ENCODE measurements around the gene TSPAN3.
A peak's percentile ranks its signal among the peaks of the same experiment; 100 is the strongest.

The TSPAN3 gene

GRCh38 chr15:77096541-77096940 is 25.6 kb upstream of the TSPAN3 start:
- no peak for DNase-seq
- no peaks in the 10 kb centered on the region for H3K9me3 Mint-ChIP-seq
- H3K4me1 Mint-ChIP-seq (ENCODE audit: low read depth), result no peaks in the 10 kb centered on the region
- no peak overlapping the region for H3K27ac Mint-ChIP-seq
- no peaks in the 10 kb centered on the region for H3K36me3 Mint-ChIP-seq (ENCODE audit: low read depth)
- H3K27me3 Mint-ChIP-seq, result no peaks in the 10 kb centered on the region
- H3K4me3 Mint-ChIP-seq, result no peak overlapping the region

- H3K4me3 Mint-ChIP-seq, result no peak overlapping the region
- no peaks in the 10 kb centered on the region for H3K27me3 Mint-ChIP-seq
- no peaks in the 10 kb centered on the region for H3K9me3 Mint-ChIP-seq
- H3K27ac Mint-ChIP-seq, result no peak overlapping the region
- no peaks in the 10 kb centered on the region for H3K36me3 Mint-ChIP-seq (ENCODE audit: low read depth)
- DNase-seq, result no peak
- no peaks in the 10 kb centered on the region for H3K4me1 Mint-ChIP-seq (ENCODE audit: low read depth)
Measured at GRCh38 chr15:77096138-77096537, 25.2 kb upstream of the TSPAN3 start.

- Mint-ChIP-seq H3K36me3 (ENCODE audit: low read depth) (no peaks in the 10 kb centered on the region), H3K9me3 (no peaks in the 10 kb centered on the region), H3K27me3 (no peaks in the 10 kb centered on the region), H3K4me1 (ENCODE audit: low read depth) (no peaks in the 10 kb centered on the region), H3K4me3 (no peak overlapping the region), H3K27ac (no peak overlapping the region)
- DNase-seq, result no peak
Measured at GRCh38 chr15:77094397-77095030, 23.6 kb upstream of the TSPAN3 start.

DNA sequence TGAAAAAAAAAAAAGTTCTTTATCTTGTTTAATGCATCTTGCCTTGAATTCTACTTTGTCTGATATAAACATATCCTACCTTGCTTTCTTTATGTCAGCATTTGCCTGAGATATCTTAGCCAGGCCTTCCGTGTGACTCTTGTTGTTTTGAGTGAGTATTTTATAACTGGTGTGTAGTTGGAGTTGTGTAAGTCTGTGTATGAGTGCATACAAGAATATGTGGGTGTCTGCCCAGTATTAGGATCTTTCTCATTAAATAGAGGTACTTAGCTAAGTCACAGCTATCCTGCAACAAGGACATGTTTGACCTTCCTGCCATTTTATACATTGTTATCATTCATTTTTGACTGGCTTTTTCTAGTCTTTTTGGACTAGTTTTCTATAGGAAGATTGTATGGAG is 22.5 kb upstream of the TSPAN3 start:
- H3K4me1 Mint-ChIP-seq (ENCODE audit: low read depth), result no peaks in the 10 kb centered on the region
- H3K4me3 Mint-ChIP-seq, result no peak overlapping the region
- no peak for DNase-seq
- H3K27ac Mint-ChIP-seq, result no peak overlapping the region
- no peaks in the 10 kb centered on the region for H3K9me3 Mint-ChIP-seq
- no peaks in the 10 kb centered on the region for H3K27me3 Mint-ChIP-seq
- no peaks in the 10 kb centered on the region for H3K36me3 Mint-ChIP-seq (ENCODE audit: low read depth)

GRCh38 chr15:77091097-77091496 is 20.2 kb upstream of the TSPAN3 start:
- no peak for DNase-seq
- Mint-ChIP-seq H3K27ac (no peak overlapping the region), H3K36me3 (ENCODE audit: low read depth) (no peaks in the 10 kb centered on the region), H3K4me1 (ENCODE audit: low read depth) (no peaks in the 10 kb centered on the region), H3K9me3 (no peaks in the 10 kb centered on the region), H3K4me3 (no peak overlapping the region), H3K27me3 (no peaks in the 10 kb centered on the region)

- DNase-seq, result no peak
- Mint-ChIP-seq H3K4me3 (no peak overlapping the region), H3K9me3 (no peaks in the 10 kb centered on the region), H3K27me3 (no peaks in the 10 kb centered on the region), H3K27ac (no peak overlapping the region), H3K4me1 (ENCODE audit: low read depth) (peaks cover 21% of the 10 kb centered on the region), H3K36me3 (ENCODE audit: low read depth) (no peaks in the 10 kb centered on the region)
Measured at GRCh38 chr15:77087213-77087612, 16.3 kb upstream of the TSPAN3 start.

GRCh38 chr15:77085297-77085696 is 14.4 kb upstream of the TSPAN3 start:
- Mint-ChIP-seq H3K27ac (no peak overlapping the region), H3K4me1 (ENCODE audit: low read depth) (peaks cover 25% of the 10 kb centered on the region), H3K27me3 (no peaks in the 10 kb centered on the region), H3K36me3 (ENCODE audit: low read depth) (no peaks in the 10 kb centered on the region), H3K4me3 (no peak overlapping the region), H3K9me3 (no peaks in the 10 kb centered on the region)
- no peak for DNase-seq

DNA sequence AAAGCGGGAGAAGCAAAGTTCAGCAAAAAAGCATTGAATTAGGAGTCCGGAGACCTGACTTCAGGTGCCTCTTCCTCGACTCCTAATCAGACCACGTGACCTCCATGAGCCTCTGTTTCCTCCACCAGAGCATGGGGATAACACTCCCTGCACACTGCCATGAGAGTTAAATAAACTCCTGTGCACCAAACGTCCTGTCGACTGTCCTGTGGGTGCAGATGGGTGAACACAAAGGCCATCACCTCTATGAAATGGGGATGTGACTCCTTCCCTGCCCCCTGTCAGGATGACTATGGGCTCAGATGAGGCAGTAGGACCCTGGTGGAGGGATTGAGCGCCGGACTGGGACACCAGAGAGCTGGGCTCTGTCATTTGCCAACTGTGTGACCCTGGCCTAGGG is 13.5 kb upstream of the TSPAN3 start:
- no peaks in the 10 kb centered on the region for H3K9me3 Mint-ChIP-seq
- H3K27ac Mint-ChIP-seq, result no peak overlapping the region
- H3K4me3 Mint-ChIP-seq, result no peak overlapping the region

DNA sequence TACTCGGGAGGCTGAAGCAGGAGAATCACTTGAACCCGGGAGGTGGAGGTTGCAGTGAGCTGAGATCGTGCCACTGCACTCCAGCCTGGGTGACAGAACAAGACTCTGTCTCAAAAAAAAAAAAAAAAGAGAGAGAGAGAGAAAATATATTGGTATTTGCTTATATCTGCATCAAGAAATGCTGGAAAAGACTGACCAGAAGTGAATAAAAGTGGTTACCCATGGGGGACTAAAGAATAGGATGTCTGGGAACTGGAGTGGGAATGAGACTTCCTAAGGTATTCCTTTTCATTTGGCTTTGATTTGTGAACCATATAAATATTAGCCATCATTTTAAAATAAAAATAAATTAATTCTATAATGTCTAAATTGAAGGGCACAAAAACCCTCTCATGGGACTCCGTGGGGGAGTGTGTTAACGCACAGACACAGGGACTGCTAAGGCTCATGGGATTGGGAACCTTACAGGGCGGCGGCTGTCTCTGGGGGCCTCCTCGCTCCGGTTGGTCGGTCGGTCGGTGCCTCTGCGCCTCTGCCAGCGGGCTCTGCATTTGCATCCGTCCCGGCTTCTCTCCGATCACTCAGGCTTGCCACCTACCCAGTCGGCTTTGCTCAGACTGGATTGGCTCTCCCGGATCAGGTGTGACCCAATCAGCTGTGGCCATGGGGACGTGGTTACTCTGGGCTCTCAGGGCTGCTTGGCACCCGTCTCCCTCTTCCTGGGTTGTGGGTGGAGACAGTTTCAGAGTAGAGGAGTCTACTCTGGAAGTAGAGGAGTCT is 12.7 kb upstream of the TSPAN3 start:
- no peaks in the 10 kb centered on the region for H3K36me3 Mint-ChIP-seq (ENCODE audit: low read depth)
- peak overlapping the region; percentile 45 for H3K4me3 Mint-ChIP-seq
- H3K4me1 Mint-ChIP-seq (ENCODE audit: low read depth), result peaks cover 25% of the 10 kb centered on the region
- H3K27ac Mint-ChIP-seq, result peak overlapping the region; percentile 37
- H3K27me3 Mint-ChIP-seq, result no peaks in the 10 kb centered on the region
- no peaks in the 10 kb centered on the region for H3K9me3 Mint-ChIP-seq
- peak; percentile 67 for DNase-seq

More for the DNA sequence above, 13.5 kb upstream of the TSPAN3 start:
- H3K4me1 Mint-ChIP-seq (ENCODE audit: low read depth), result peaks cover 25% of the 10 kb centered on the region
- no peaks in the 10 kb centered on the region for H3K36me3 Mint-ChIP-seq (ENCODE audit: low read depth)
- H3K27me3 Mint-ChIP-seq, result no peaks in the 10 kb centered on the region
- DNase-seq, result no peak

DNA sequence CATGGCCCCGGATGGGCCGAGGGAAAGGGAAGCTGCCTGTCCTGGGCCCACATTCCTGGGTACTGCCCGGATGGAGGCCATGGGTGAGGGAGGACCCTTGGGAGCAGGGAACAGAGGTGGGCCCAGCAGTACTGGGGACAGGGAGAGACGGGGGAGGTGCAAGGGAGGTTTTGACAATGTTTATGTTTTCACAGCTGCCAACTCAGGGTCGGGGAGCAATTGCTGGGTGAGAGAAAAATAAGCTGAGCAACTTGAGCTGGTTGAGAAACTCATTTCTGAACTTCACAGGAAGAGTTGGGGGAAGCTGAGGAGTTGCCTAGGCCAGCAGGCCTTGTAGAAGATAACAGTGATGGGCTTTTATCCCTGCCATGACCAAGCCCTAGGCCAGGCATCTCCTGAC is 11.1 kb upstream of the TSPAN3 start:
- H3K27me3 Mint-ChIP-seq, result no peaks in the 10 kb centered on the region
- H3K4me3 Mint-ChIP-seq, result no peak overlapping the region
- peaks cover 25% of the 10 kb centered on the region for H3K4me1 Mint-ChIP-seq (ENCODE audit: low read depth)
- no peak for DNase-seq
- no peaks in the 10 kb centered on the region for H3K9me3 Mint-ChIP-seq
- H3K36me3 Mint-ChIP-seq (ENCODE audit: low read depth), result no peaks in the 10 kb centered on the region
- no peak overlapping the region for H3K27ac Mint-ChIP-seq

- Mint-ChIP-seq H3K27ac (no peak overlapping the region), H3K4me1 (ENCODE audit: low read depth) (peaks cover 6% of the 10 kb centered on the region), H3K27me3 (no peaks in the 10 kb centered on the region), H3K9me3 (no peaks in the 10 kb centered on the region), H3K36me3 (ENCODE audit: low read depth) (no peaks in the 10 kb centered on the region), H3K4me3 (no peak overlapping the region)
- no peak for DNase-seq
Measured at GRCh38 chr15:77076323-77076915, 5.5 kb upstream of the TSPAN3 start.

GRCh38 chr15:77075528-77075927 is 4.6 kb upstream of the TSPAN3 start:
- Mint-ChIP-seq H3K4me1 (ENCODE audit: low read depth) (peaks cover 9% of the 10 kb centered on the region), H3K36me3 (ENCODE audit: low read depth) (no peaks in the 10 kb centered on the region), H3K4me3 (no peak overlapping the region), H3K9me3 (no peaks in the 10 kb centered on the region), H3K27me3 (no peaks in the 10 kb centered on the region), H3K27ac (no peak overlapping the region)
- DNase-seq, result no peak

- DNase-seq, result no peak
- no peaks in the 10 kb centered on the region for H3K9me3 Mint-ChIP-seq
- peaks cover 9% of the 10 kb centered on the region for H3K36me3 Mint-ChIP-seq (ENCODE audit: low read depth)
- H3K4me1 Mint-ChIP-seq (ENCODE audit: low read depth), result peaks cover 16% of the 10 kb centered on the region
- no peak overlapping the region for H3K4me3 Mint-ChIP-seq
- H3K27ac Mint-ChIP-seq, result no peak overlapping the region
- no peaks in the 10 kb centered on the region for H3K27me3 Mint-ChIP-seq
Measured at GRCh38 chr15:77074350-77074749, 3.4 kb upstream of the TSPAN3 start.

GRCh38 chr15:77071305-77072223 is 655 bp upstream of the TSPAN3 start:
- no peaks in the 10 kb centered on the region for H3K9me3 Mint-ChIP-seq

More at GRCh38 chr15:77071305-77072223, 655 bp upstream of the TSPAN3 start:
- H3K4me1 Mint-ChIP-seq (ENCODE audit: low read depth), result peaks cover 33% of the 10 kb centered on the region
- H3K27ac Mint-ChIP-seq, result peak overlapping the region; percentile 85
- peak overlapping the region; percentile 77 for H3K4me3 Mint-ChIP-seq
- no peak for DNase-seq
- H3K27me3 Mint-ChIP-seq, result no peaks in the 10 kb centered on the region
- peaks cover 15% of the 10 kb centered on the region for H3K36me3 Mint-ChIP-seq (ENCODE audit: low read depth)

All from activated T-cell treated with anti-CD3 and anti-CD28 coated beads, Interleukin-2, amount 50 U/mL, for 24 hours (primary cell).